ENCODE results near the gene UBASH3B.

DNA sequence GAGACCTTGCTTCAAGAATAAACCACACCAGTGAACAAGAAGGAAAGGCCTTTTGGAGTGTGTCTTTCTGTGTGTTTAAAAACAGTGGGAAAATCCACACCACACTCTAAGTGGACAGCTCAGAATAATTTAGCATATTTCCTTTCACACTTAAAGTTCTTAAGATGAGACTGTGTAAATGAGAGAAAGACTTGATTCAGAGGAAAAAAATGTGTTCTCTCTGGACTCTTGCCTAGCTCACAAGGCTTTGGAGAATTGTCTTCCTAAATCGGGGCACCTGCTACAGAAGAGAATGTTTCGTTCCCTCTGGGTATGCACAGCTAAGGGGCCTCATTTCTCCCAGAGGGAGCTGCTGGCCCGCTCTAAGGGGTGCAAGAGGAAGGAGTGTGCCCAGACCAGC, 154.3 kb downstream of the UBASH3B start:
- TF ChIP-seq, protein P1, sequence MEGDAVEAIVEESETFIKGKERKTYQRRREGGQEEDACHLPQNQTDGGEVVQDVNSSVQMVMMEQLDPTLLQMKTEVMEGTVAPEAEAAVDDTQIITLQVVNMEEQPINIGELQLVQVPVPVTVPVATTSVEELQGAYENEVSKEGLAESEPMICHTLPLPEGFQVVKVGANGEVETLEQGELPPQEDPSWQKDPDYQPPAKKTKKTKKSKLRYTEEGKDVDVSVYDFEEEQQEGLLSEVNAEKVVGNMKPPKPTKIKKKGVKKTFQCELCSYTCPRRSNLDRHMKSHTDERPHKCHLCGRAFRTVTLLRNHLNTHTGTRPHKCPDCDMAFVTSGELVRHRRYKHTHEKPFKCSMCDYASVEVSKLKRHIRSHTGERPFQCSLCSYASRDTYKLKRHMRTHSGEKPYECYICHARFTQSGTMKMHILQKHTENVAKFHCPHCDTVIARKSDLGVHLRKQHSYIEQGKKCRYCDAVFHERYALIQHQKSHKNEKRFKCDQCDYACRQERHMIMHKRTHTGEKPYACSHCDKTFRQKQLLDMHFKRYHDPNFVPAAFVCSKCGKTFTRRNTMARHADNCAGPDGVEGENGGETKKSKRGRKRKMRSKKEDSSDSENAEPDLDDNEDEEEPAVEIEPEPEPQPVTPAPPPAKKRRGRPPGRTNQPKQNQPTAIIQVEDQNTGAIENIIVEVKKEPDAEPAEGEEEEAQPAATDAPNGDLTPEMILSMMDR (IDR thresholded peaks at IDR 0.05; ENCODE audit: low read depth, low read length), result no peak
- no peak for TF ChIP-seq POLR2A (IDR thresholded peaks at IDR 0.05; ENCODE audit: extremely low read depth, insufficient read length)
